GM12878 (cell line): ENCODE data around the gene TRIP12. TPM values are rescaled to one million over a fixed set of nuclear protein-coding genes. Genes with fewer than 3 reads are reported as not detected.

ENCODE experiments used
- BMI1 ChIP-seq: fragments of 450-650 bp; IDR thresholded peaks from 2 replicates; pipeline ENCODE4 v1.6.1; 2016; ENCODE audit warnings: mild to moderate bottlenecking, moderate library complexity, borderline replicate concordance
- CBX5 ChIP-seq: sonication (generic); IDR thresholded peaks from 2 replicates; pipeline ENCODE4 v1.6.1; 2016; ENCODE audit warnings: low read depth, moderate library complexity, mild to moderate bottlenecking, inconsistent platforms
- CREB1 ChIP-seq: IDR thresholded peaks from 2 replicates; pipeline ENCODE4 v1.6.1; 2012; ENCODE audit warnings: low read depth, mild to moderate bottlenecking, inconsistent platforms
- KLF5 ChIP-seq: fragments of 450-650 bp; IDR thresholded peaks from 2 replicates; pipeline ENCODE4 v1.6.1; 2014; ENCODE audit warnings: mild to moderate bottlenecking; ENCODE audit not compliant: partially characterized antibody
- MTA3 ChIP-seq: IDR thresholded peaks from 2 replicates; pipeline ENCODE4 v1.6.1; 2012; ENCODE audit warnings: low read length, inconsistent platforms, borderline replicate concordance
- NFYB ChIP-seq: IDR thresholded peaks from 2 replicates; pipeline ENCODE4 v1.6.1; 2011; ENCODE audit warnings: low read depth, mild to moderate bottlenecking, low read length, improper control_type of control experiment, moderate library complexity; ENCODE audit not compliant: insufficient read depth
- NR2C2 ChIP-seq: IDR thresholded peaks from 2 replicates; pipeline ENCODE4 v1.6.1; 2011; ENCODE audit warnings: borderline replicate concordance, low read depth; ENCODE audit not compliant: control insufficient read depth, insufficient read length
- NRF1 ChIP-seq: conservative IDR thresholded peaks from 2 replicates; pipeline ENCODE4 v1.6.1; 2011; ENCODE audit warnings: mild to moderate bottlenecking, low read depth, low read length, improper control_type of control experiment
- PML ChIP-seq: IDR thresholded peaks from 2 replicates; pipeline ENCODE4 v1.6.1; 2012; ENCODE audit warnings: low read length, inconsistent platforms
- RB1 ChIP-seq: fragments of 450-650 bp; formaldehyde crosslinking; IDR thresholded peaks from 2 replicates; pipeline ENCODE4 v1.6.1; 2017; ENCODE audit warnings: mild to moderate bottlenecking, borderline replicate concordance
- RCOR1 ChIP-seq: conservative IDR thresholded peaks from 2 replicates; pipeline ENCODE4 v1.6.1; 2012; ENCODE audit warnings: low read depth, low read length, improper control_type of control experiment
- RELA ChIP-seq: fragments of 450-650 bp; IDR thresholded peaks from 2 replicates; pipeline ENCODE4 v1.8.0; 2014; ENCODE audit warnings: borderline replicate concordance; ENCODE audit not compliant: partially characterized antibody
- RFX5 ChIP-seq: IDR thresholded peaks from 2 replicates; pipeline ENCODE4 v1.6.1; 2011; ENCODE audit warnings: low read depth, low read length, improper control_type of control experiment
- SIN3A ChIP-seq: IDR thresholded peaks from 2 replicates; pipeline ENCODE4 v1.6.1; 2012; ENCODE audit warnings: low read depth, low read length, improper control_type of control experiment
- SREBF1 ChIP-seq: IDR thresholded peaks from 2 replicates; pipeline ENCODE4 v1.6.1; 2012; ENCODE audit warnings: mild to moderate bottlenecking, low read length
- SRF ChIP-seq, 2 experiments: IDR thresholded peaks; 2 replicates each; pipeline ENCODE4 v1.6.1; 2011; ENCODE audit warnings: low read depth in 2 of 2, low read length in 2 of 2, mild to moderate bottlenecking in 1 of 2, moderate library complexity in 1 of 2
- TAF1 ChIP-seq: IDR thresholded peaks from 2 replicates; pipeline ENCODE4 v1.6.1; 2011; ENCODE audit warnings: mild to moderate bottlenecking, low read depth, low read length, borderline replicate concordance
- WRNIP1 ChIP-seq: IDR thresholded peaks from 2 replicates; pipeline ENCODE4 v1.6.1; 2011; ENCODE audit warnings: low read depth, low read length, improper control_type of control experiment, borderline replicate concordance
- YBX1 ChIP-seq: fragments of 450-650 bp; IDR thresholded peaks from 2 replicates; pipeline ENCODE4 v1.6.1; 2016; ENCODE audit warnings: antibody characterized with exemption
- ZBED1 ChIP-seq: IDR thresholded peaks from 2 replicates; pipeline ENCODE4 v1.6.1; 2016; ENCODE audit warnings: borderline replicate concordance
- ZNF207 ChIP-seq: fragments of 450-650 bp; IDR thresholded peaks from 2 replicates; pipeline ENCODE4 v1.6.1; 2014; ENCODE audit warnings: antibody characterized with exemption, mild to moderate bottlenecking, borderline replicate concordance
- ZNF384 ChIP-seq: IDR thresholded peaks from 2 replicates; pipeline ENCODE4 v1.6.1; 2012; ENCODE audit warnings: low read depth, mild to moderate bottlenecking, low read length, improper control_type of control experiment, borderline replicate concordance
- polyA plus RNA-seq, 11 experiments: library from polyadenylated mRNA; depleted of rRNA in 4 of 11; unstranded in 6 of 11; stranded (reverse) in 5 of 11; fragments of >200 nt; fragmentation: Nextera tagmentation in 4 of 11; fragmentation: Illumina TruSeq in 1 of 11; extraction: Ambion mirVana in 4 of 11; extraction: Trizol in 1 of 11; gene quantifications; 1 replicate in 1 of 11; 2 replicates in 10 of 11; pipeline versions ENCODE4 v1.2.1 to v1.2.3, GENCODE V29; 2011 to 2016; ENCODE audit warnings: inconsistent platforms in 2 of 11, missing spikeins in 2 of 11, low read depth in 1 of 11
- total RNA-seq, 4 experiments: library from RNA; depleted of rRNA in 3 of 4; stranded (reverse); fragments of >200 nt in 3 of 4; fragmentation: Illumina TruSeq in 1 of 4; extraction: Trizol in 1 of 4; gene quantifications; 2 replicates each; pipeline versions ENCODE4 v1.2.1 to v1.2.3, GENCODE V29; 2013 to 2021
- TF ChIP-seq, protein P1 (sequence below): fragments of 150-350 bp; IDR thresholded peaks from 2 replicates; pipeline ENCODE4 v1.6.1; 2014; ENCODE audit warnings: mild to moderate bottlenecking, low read depth, low read length
- TF ChIP-seq, protein P2 (sequence below): fragments of 450-650 bp; IDR thresholded peaks from 2 replicates; pipeline ENCODE4 v1.6.1; 2017; ENCODE audit warnings: borderline replicate concordance
- TF ChIP-seq, protein P3 (sequence below): fragments of 450-650 bp; IDR thresholded peaks from 2 replicates; pipeline ENCODE4 v1.6.1; 2017; ENCODE audit warnings: mild to moderate bottlenecking
- TF ChIP-seq, protein P4 (sequence below): IDR thresholded peaks from 2 replicates; pipeline ENCODE4 v1.6.1; 2012; ENCODE audit warnings: low read depth, low read length, improper control_type of control experiment

TRIP12 gene
- total and polyA plus RNA-seq, 10 of the 15 experiments (the other 5 are each of a cell fraction or from before 2014, with no cell fraction given), result 23.1 to 207 (median 97.0) TPM

DNA sequence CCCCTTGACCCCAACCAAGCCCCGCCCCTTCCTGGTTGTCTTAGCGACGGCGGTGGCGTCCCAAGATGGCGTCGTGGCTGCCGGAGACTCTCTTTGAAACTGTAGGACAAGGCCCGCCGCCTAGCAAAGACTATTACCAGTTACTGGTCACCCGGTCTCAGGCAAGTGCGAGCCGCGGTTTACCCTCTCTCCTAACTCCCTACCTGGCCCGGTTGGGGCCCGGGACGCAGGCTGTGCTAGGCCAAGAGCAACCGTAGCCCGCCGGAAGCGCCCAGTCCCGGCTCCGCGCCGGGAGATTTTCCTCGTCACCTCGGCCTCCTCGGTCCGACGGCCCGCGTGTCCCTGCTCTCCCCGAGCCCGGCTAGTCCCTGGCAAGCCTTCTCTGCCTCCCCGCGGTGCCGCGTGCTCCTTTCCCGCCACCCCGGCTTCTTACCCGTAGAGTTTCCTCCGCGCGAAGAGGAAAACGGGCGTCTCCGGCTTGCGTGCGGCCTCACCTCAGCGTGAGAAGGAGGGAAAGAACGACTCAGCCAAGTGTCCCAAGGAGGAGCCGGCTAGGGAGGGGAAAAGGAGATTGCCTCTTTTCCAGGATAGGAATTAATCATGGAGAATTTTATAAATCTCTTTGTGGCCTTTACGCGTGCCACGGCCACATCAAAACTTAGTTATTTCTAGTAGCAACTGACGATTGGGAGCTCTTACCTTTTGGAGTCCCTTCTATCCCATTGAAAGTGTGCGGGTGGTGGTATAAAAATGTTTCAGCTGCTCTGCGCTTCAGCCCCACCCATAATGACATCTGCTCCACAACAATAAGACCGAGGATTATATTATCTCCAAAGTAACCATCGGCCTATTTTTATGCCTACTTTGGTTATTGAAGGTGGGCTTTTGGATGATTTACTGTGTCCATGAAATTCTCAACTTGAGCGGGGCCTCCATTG, 909 bp upstream of the TRIP12 start, which contains the start of gene FBXO36 (continued):
- no peak for TF ChIP-seq PML
- TF ChIP-seq ZNF384, result no peak
- no peak for TF ChIP-seq NRF1
- TF ChIP-seq, protein P1, sequence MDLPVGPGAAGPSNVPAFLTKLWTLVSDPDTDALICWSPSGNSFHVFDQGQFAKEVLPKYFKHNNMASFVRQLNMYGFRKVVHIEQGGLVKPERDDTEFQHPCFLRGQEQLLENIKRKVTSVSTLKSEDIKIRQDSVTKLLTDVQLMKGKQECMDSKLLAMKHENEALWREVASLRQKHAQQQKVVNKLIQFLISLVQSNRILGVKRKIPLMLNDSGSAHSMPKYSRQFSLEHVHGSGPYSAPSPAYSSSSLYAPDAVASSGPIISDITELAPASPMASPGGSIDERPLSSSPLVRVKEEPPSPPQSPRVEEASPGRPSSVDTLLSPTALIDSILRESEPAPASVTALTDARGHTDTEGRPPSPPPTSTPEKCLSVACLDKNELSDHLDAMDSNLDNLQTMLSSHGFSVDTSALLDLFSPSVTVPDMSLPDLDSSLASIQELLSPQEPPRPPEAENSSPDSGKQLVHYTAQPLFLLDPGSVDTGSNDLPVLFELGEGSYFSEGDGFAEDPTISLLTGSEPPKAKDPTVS, result no peak
- no peak for TF ChIP-seq ZBED1
- no peak for TF ChIP-seq RELA
- TF ChIP-seq NFYB, result no peak
- TF ChIP-seq, protein P2, sequence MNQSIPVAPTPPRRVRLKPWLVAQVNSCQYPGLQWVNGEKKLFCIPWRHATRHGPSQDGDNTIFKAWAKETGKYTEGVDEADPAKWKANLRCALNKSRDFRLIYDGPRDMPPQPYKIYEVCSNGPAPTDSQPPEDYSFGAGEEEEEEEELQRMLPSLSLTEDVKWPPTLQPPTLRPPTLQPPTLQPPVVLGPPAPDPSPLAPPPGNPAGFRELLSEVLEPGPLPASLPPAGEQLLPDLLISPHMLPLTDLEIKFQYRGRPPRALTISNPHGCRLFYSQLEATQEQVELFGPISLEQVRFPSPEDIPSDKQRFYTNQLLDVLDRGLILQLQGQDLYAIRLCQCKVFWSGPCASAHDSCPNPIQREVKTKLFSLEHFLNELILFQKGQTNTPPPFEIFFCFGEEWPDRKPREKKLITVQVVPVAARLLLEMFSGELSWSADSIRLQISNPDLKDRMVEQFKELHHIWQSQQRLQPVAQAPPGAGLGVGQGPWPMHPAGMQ, result no peak
- no peak for TF ChIP-seq ZNF207
- TF ChIP-seq CREB1, result no peak
- no peak for TF ChIP-seq RCOR1
- no peak for TF ChIP-seq YBX1
- 0 out of 2 replicates have a peak, but pooled peaks have one; percentile 21 for TF ChIP-seq CBX5
- no peak for TF ChIP-seq WRNIP1
- no peak for TF ChIP-seq SREBF1
- TF ChIP-seq BMI1, result peak; percentile 98
- no peak for TF ChIP-seq MTA3
- 0 out of 4 replicates have a peak, but pooled peaks of 1 of the 2 experiments have one; percentile 7 for TF ChIP-seq SRF (IDR thresholded peaks at IDR 0.05; ENCODE audit: low read depth in 2 of 2, low read length in 2 of 2)
- TF ChIP-seq TAF1, result 0 out of 2 replicates have a peak, but pooled peaks have one; percentile 29
- TF ChIP-seq, protein P3, sequence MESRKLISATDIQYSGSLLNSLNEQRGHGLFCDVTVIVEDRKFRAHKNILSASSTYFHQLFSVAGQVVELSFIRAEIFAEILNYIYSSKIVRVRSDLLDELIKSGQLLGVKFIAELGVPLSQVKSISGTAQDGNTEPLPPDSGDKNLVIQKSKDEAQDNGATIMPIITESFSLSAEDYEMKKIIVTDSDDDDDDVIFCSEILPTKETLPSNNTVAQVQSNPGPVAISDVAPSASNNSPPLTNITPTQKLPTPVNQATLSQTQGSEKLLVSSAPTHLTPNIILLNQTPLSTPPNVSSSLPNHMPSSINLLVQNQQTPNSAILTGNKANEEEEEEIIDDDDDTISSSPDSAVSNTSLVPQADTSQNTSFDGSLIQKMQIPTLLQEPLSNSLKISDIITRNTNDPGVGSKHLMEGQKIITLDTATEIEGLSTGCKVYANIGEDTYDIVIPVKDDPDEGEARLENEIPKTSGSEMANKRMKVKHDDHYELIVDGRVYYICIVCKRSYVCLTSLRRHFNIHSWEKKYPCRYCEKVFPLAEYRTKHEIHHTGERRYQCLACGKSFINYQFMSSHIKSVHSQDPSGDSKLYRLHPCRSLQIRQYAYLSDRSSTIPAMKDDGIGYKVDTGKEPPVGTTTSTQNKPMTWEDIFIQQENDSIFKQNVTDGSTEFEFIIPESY, result no peak
- TF ChIP-seq KLF5, result no peak
- no peak for TF ChIP-seq RFX5
- TF ChIP-seq, protein P4, sequence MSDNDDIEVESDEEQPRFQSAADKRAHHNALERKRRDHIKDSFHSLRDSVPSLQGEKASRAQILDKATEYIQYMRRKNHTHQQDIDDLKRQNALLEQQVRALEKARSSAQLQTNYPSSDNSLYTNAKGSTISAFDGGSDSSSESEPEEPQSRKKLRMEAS, result peak; percentile 34; the same call in 1 of the 2 replicates
- no peak for TF ChIP-seq RB1
- peak; percentile 95 for TF ChIP-seq SIN3A
- no peak for TF ChIP-seq NR2C2
